HepG2 (cell line): ENCODE results near the gene CMTR2. TPM values are rescaled to one million over a fixed set of nuclear protein-coding genes. Genes with fewer than 3 reads are reported as not detected.

Experiments
- ATAC-seq: fragments of 200-7000 bp; cut with Tn5 transposase; 3 replicates; pipeline ENCODE4 v1.9.1; 2020; ENCODE audit warnings: mild to moderate bottlenecking, moderate library complexity
- BruUV-seq: library from RNA; stranded (reverse); fragments of 400-500 nt; replicated peaks from 2 replicates; lab custom pipeline; 2021; lab: Mats Ljungman, UMichigan
- CTCF ChIA-PET: fragments of 300-600 bp; formaldehyde crosslinking; extraction: SDS; loops from one replicate; lab custom pipeline; 2021; ENCODE audit warnings: low total read pairs, inconsistent platforms, low intra/inter-chr PET ratio; lab: Yijun Ruan, JAX
- POLR2A ChIA-PET: fragments of 350-600 bp; sonication (Branson Sonifier 250); formaldehyde crosslinking; loops from one replicate; lab custom pipeline; 2020; ENCODE audit warnings: antibody characterized with exemption, inconsistent platforms; lab: Yijun Ruan, JAX
- DNase-seq: peaks from one replicate; pipeline ENCODE4 v3.0.0-alpha.2; 2015; ENCODE audit warnings: low spot score
- FAIRE-seq: peaks from 3 replicates; lab custom pipeline; 2011; peaks lifted over from hg19 to GRCh38; lab: Jason Lieb, UNC
- H2AFZ ChIP-seq: one replicate; pipeline ENCODE4 v1.6.1; 2011; ENCODE audit warnings: low read length, inconsistent platforms
- H3K27ac ChIP-seq: fragments of 300-600 bp; 3 replicates; pipeline ENCODE4 v1.8.0; 2011; ENCODE audit warnings: mixed run types, mild to moderate bottlenecking, mixed read lengths, low read length, inconsistent platforms; ENCODE audit not compliant: insufficient read depth; ENCODE audit errors: extremely low read length
- H3K27me3 ChIP-seq, 2 experiments: fragments of 200-600 bp in 1 of 2; 2 replicates in 1 of 2; 3 replicates in 1 of 2; pipeline versions ENCODE4 v1.6.0 to v1.8.0; 2011; ENCODE audit warnings: low read length in 2 of 2, mild to moderate bottlenecking in 2 of 2, moderate library complexity in 2 of 2, inconsistent platforms in 1 of 2; ENCODE audit not compliant: insufficient read depth in 2 of 2, control insufficient read depth in 1 of 2
- H3K36me3 ChIP-seq, 2 experiments: fragments of 200-600 bp in 1 of 2; replicated peaks in 1 of 2; 2 replicates in 1 of 2; 3 replicates in 1 of 2; pipeline versions ENCODE4 v1.5.1 to v1.8.0; 2011; ENCODE audit warnings: low read length in 2 of 2, inconsistent platforms in 1 of 2; ENCODE audit not compliant: insufficient read depth in 2 of 2, control insufficient read depth in 1 of 2
- H3K4me1 ChIP-seq: 2 replicates; pipeline ENCODE4 v1.5.1; 2012; ENCODE audit warnings: low read length, inconsistent platforms; ENCODE audit not compliant: insufficient read depth
- H3K4me2 ChIP-seq: 2 replicates; pipeline ENCODE4 v1.6.0; 2011; ENCODE audit warnings: low read depth, low read length, inconsistent platforms
- H3K4me3 ChIP-seq, 3 experiments: fragments of 200-600 bp in 1 of 3; sonication (generic), shearing (Covaris generic) in 1 of 3; replicated peaks in 1 of 3; 2 replicates each; pipeline ENCODE4 v1.5.1; 2011 to 2016; ENCODE audit warnings: low read length in 3 of 3, inconsistent platforms in 2 of 3, low read depth in 2 of 3, mild to moderate bottlenecking in 2 of 3, control low read depth in 1 of 3, mixed read lengths in 1 of 3; ENCODE audit not compliant: insufficient read depth in 1 of 3
- H3K79me2 ChIP-seq: one replicate; pipeline ENCODE4 v1.6.1; 2011; ENCODE audit warnings: low read length, inconsistent platforms; ENCODE audit not compliant: insufficient read depth
- H3K9ac ChIP-seq: 2 replicates; pipeline ENCODE4 v1.6.0; 2011; ENCODE audit warnings: mild to moderate bottlenecking, low read depth, low read length, inconsistent platforms; ENCODE audit not compliant: insufficient read depth
- H3K9me3 ChIP-seq: 2 replicates; pipeline ENCODE4 v1.5.1; 2012; ENCODE audit warnings: mild to moderate bottlenecking, low read length
- H4K20me1 ChIP-seq: 2 replicates; pipeline ENCODE4 v1.6.0; 2011; ENCODE audit warnings: inconsistent platforms, mild to moderate bottlenecking, low read length, moderate library complexity; ENCODE audit not compliant: insufficient read depth
- E2F1 ChIP-seq: sonication (generic); formaldehyde crosslinking; IDR thresholded peaks from 2 replicates; pipeline ENCODE4 v1.5.0; 2020; ENCODE audit warnings: missing genetic modification reagents
- ELF3 ChIP-seq: IDR thresholded peaks from 2 replicates; pipeline ENCODE4 v1.6.1; 2016; ENCODE audit warnings: missing genetic modification reagents, missing compliant biosample characterization
- IKZF4 ChIP-seq: sonication (generic); formaldehyde crosslinking; IDR thresholded peaks from 2 replicates; pipeline ENCODE4 v1.5.1; 2020; ENCODE audit warnings: borderline replicate concordance, mild to moderate bottlenecking, low read depth, missing genetic modification reagents; ENCODE audit errors: not compliant biosample characterization
- SMAD3 ChIP-seq: sonication (generic); formaldehyde crosslinking; IDR thresholded peaks from 2 replicates; pipeline ENCODE4 v1.4.0; 2020; ENCODE audit warnings: missing genetic modification reagents
- ZNF235 ChIP-seq: sonication (generic); formaldehyde crosslinking; IDR thresholded peaks from 2 replicates; pipeline ENCODE4 v1.8.1; 2023; ENCODE audit warnings: mild to moderate bottlenecking, missing genetic modification reagents, borderline replicate concordance
- ZNF446 ChIP-seq: sonication (generic); formaldehyde crosslinking; IDR thresholded peaks from 2 replicates; pipeline ENCODE4 v1.5.0; 2020; ENCODE audit warnings: mild to moderate bottlenecking, missing genetic modification reagents
- WGBS: methylation state at CpG from one replicate; pipeline ENCODE4 v1.1.6; 2017; ENCODE audit warnings: low lambda C conversion rate; 5-methylcytosine and 5-hydroxymethylcytosine counted together
- in situ Hi-C: cut with HindIII; loops from 2 replicates; pipeline ENCODE4 v1.10.0; 2017; ENCODE audit warnings: low pct_unique_long_range_greater_than_20kb; ENCODE audit not compliant: extremely low pct_ligation_motif_present
- intact Hi-C: fragments of 100-400 bp; cut with micrococcal nuclease; formaldehyde crosslinking; loops from one replicate; pipeline ENCODE4 v1.10.0; 2022; ENCODE audit not compliant: unreplicated experiment
- polyA plus RNA-seq, 8 experiments: library from polyadenylated mRNA; depleted of rRNA in 3 of 8; stranded (reverse) in 7 of 8; unstranded in 1 of 8; fragments of >200 nt; fragmentation: Illumina TruSeq in 4 of 8; extraction: Trizol in 4 of 8; gene quantifications; 2 replicates each; pipeline versions ENCODE4 v1.2.1 to v1.2.3, GENCODE V29; 2011 to 2016; ENCODE audit warnings: low read depth in 4 of 8, missing spikeins in 1 of 8, mixed read lengths in 1 of 8; ENCODE audit not compliant: insufficient read depth in 1 of 8
- total RNA-seq, 5 experiments: library from RNA; depleted of rRNA; stranded (reverse); fragments of >200 nt; fragmentation: Illumina TruSeq; extraction: Trizol; gene quantifications; 2 replicates each; pipeline ENCODE4 v1.2.3, GENCODE V29; 2016; ENCODE audit warnings: low read depth in 1 of 5
- TF ChIP-seq, protein P1 (sequence below): sonication (generic); formaldehyde crosslinking; IDR thresholded peaks from 2 replicates; pipeline ENCODE4 v1.5.0; 2020; ENCODE audit warnings: mild to moderate bottlenecking, low read depth, missing genetic modification reagents, borderline replicate concordance

CMTR2 gene
- total and polyA plus RNA-seq, 2 of the 13 experiments (the other 11 are each of a cell fraction or from before 2014, with no cell fraction given) = 15.0 to 19.9 TPM

GRCh38 chr16:71273384-71273783, 15.8 kb downstream of the CMTR2 start (continued):
- no peak for TF ChIP-seq ZNF235
- TF ChIP-seq ELF3 (CRISPR knock-in tag) = no peak
- TF ChIP-seq, protein P1, sequence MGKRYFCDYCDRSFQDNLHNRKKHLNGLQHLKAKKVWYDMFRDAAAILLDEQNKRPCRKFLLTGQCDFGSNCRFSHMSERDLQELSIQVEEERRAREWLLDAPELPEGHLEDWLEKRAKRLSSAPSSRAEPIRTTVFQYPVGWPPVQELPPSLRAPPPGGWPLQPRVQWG (CRISPR knock-in tag) = no peak
- TF ChIP-seq IKZF4 (CRISPR knock-in tag) = no peak
- no peak for TF ChIP-seq SMAD3 (CRISPR knock-in tag)
- TF ChIP-seq, all 625 proteins: peak for 0

DNA sequence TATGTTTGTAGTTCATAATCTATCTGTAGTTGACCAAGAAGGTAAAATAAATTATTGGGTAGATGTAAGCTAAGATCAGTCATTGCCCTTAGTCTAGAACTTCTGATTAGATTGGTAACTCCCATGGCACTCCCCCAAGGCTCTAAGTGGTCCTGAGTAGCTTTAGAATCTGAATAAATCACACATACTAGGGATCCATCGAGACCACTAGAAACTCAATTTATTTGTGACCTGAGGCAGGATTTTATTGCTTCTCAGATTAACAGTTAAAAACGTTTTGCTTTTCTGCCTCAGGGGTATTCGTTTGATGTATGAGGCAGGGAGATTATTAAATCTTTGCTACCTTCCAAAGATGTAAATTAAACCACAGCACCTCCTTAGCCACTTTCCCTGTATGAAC, 24.9 kb downstream of the CMTR2 start:
- no peak for FAIRE-seq
- no peaks in the 10 kb centered on the region for H3K36me3 ChIP-seq
- no peak for TF ChIP-seq E2F1 (CRISPR knock-in tag)
- no peak for TF ChIP-seq ZNF446 (CRISPR knock-in tag)
- no peaks in the 10 kb centered on the region for H3K4me1 ChIP-seq
- CTCF ChIA-PET = no interaction called here
- no peak for ATAC-seq
- BruUV-seq = no TSS peak
- H3K79me2 ChIP-seq = no peaks in the 10 kb centered on the region
- H3K4me2 ChIP-seq = no peak overlapping the region
- WGBS = 7% methylated on average over 3 of the region's 3 CpGs
- H3K9ac ChIP-seq = no peak overlapping the region
- H3K4me3 ChIP-seq = no peak overlapping the region
- no peak overlapping the region for H2AFZ ChIP-seq
- no peaks in the 10 kb centered on the region for H4K20me1 ChIP-seq
- H3K9me3 ChIP-seq = no peaks in the 10 kb centered on the region
- intact Hi-C loops (no loop called here), in situ Hi-C loops (no loop called here)
- H3K27me3 ChIP-seq = peaks cover 0 to 19% of the 10 kb centered on the region in 2 experiments; a peak in 2 of 5 replicates
- no peak for DNase-seq
- POLR2A ChIA-PET = no interaction called here
- no peak overlapping the region for H3K27ac ChIP-seq
